Endothelial cell of umbilical vein (primary cell): ENCODE data around the gene NUMA1. TPM values are rescaled to one million over a fixed set of nuclear protein-coding genes. Genes with fewer than 3 reads are reported as not detected.

Experiments used
- BruUV-seq: library from RNA; stranded (reverse); fragments of 400-500 nt; replicated peaks from 2 replicates; lab custom pipeline; 2021; lab: Mats Ljungman, UMichigan
- CTCF ChIA-PET: fragments of 300-600, 350-600 bp; sonication (Branson Sonifier 250); formaldehyde crosslinking; loops from one replicate; lab custom pipeline; 2021; ENCODE audit warnings: antibody characterized with exemption, inconsistent platforms; lab: Charles Lee
- POLR2A ChIA-PET: fragments of 300-600, 350-600 bp; sonication (Branson Sonifier 250); formaldehyde crosslinking; loops from one replicate; lab custom pipeline; 2021; ENCODE audit warnings: antibody characterized with exemption, inconsistent platforms; lab: Charles Lee
- DNase-seq: peaks from one replicate; pipeline ENCODE4 v3.0.0-alpha.2; 2011; ENCODE audit warnings: low read depth, low spot score
- FAIRE-seq: peaks from 2 replicates; lab custom pipeline; 2011; peaks lifted over from hg19 to GRCh38; lab: Jason Lieb, UNC
- H2AFZ ChIP-seq: 2 replicates; pipeline ENCODE4 v1.6.0; 2012; ENCODE audit warnings: low read depth, low read length, control low read depth, inconsistent platforms
- H3K27ac ChIP-seq: 2 replicates; pipeline ENCODE4 v1.5.1; 2011; ENCODE audit warnings: low read depth, mild to moderate bottlenecking, control low read depth, low read length, moderate library complexity; ENCODE audit not compliant: insufficient read depth
- H3K27me3 ChIP-seq, 2 experiments: 2 replicates each; pipeline versions ENCODE4 v1.6.0 to v1.6.1; 2011; ENCODE audit warnings: low read length in 2 of 2, mixed read lengths in 1 of 2; ENCODE audit not compliant: control insufficient read depth in 2 of 2, insufficient read depth in 2 of 2
- H3K36me3 ChIP-seq, 2 experiments: 2 replicates in 1 of 2; 3 replicates in 1 of 2; pipeline ENCODE4 v1.5.1; 2011; ENCODE audit warnings: low read length in 2 of 2, mild to moderate bottlenecking in 1 of 2, moderate library complexity in 1 of 2; ENCODE audit not compliant: control insufficient read depth in 2 of 2, insufficient read depth in 2 of 2; ENCODE audit errors: extremely low read depth in 1 of 2
- H3K4me1 ChIP-seq: 3 replicates; pipeline ENCODE4 v1.5.1; 2011; ENCODE audit warnings: mild to moderate bottlenecking, low read length; ENCODE audit not compliant: control insufficient read depth, insufficient read depth; ENCODE audit errors: extremely low read depth
- H3K4me2 ChIP-seq: 2 replicates; pipeline ENCODE4 v1.6.1; 2011; ENCODE audit warnings: low read length, control low read depth, mixed read lengths; ENCODE audit not compliant: insufficient read depth
- H3K4me3 ChIP-seq, 3 experiments: fragments of 200-600 bp in 1 of 3; sonication (generic), shearing (Covaris generic) in 1 of 3; replicated peaks in 1 of 3; 2 replicates each; pipeline ENCODE4 v1.5.1; 2011 to 2016; ENCODE audit warnings: control low read depth in 3 of 3, low read length in 3 of 3, mild to moderate bottlenecking in 2 of 3, inconsistent platforms in 1 of 3, low read depth in 1 of 3, moderate library complexity in 1 of 3; ENCODE audit not compliant: insufficient read depth in 1 of 3
- H3K79me2 ChIP-seq: 2 replicates; pipeline ENCODE4 v1.6.0; 2012; ENCODE audit warnings: low read length, inconsistent platforms; ENCODE audit not compliant: control insufficient read depth, insufficient read depth
- H3K9ac ChIP-seq: replicated peaks from 2 replicates; pipeline ENCODE3; 2011; ENCODE audit warnings: low read length, control low read depth; ENCODE audit not compliant: insufficient read depth; ENCODE audit errors: extremely low read depth
- H3K9me1 ChIP-seq: replicated peaks from 3 replicates; pipeline ENCODE4 v1.6.0; 2011; ENCODE audit warnings: mild to moderate bottlenecking, low read length; ENCODE audit not compliant: control insufficient read depth, insufficient read depth; ENCODE audit errors: extremely low read depth
- H3K9me3 ChIP-seq: replicated peaks from 2 replicates; pipeline ENCODE4 v1.5.1; 2012; ENCODE audit warnings: low read length, inconsistent platforms; ENCODE audit not compliant: control insufficient read depth, insufficient read depth
- H4K20me1 ChIP-seq: replicated peaks from 2 replicates; pipeline ENCODE3; 2011; ENCODE audit warnings: mild to moderate bottlenecking, low read length; ENCODE audit not compliant: control insufficient read depth, insufficient read depth; ENCODE audit errors: extremely low read depth
- EZH2 ChIP-seq: IDR thresholded peaks from 2 replicates; pipeline ENCODE4 v1.6.1; 2012; ENCODE audit warnings: borderline replicate concordance, low read depth, mild to moderate bottlenecking, moderate library complexity, low read length, inconsistent platforms; ENCODE audit not compliant: severe bottlenecking
- JUN ChIP-seq: IDR thresholded peaks from 2 replicates; pipeline ENCODE4 v1.6.1; 2011; ENCODE audit warnings: borderline replicate concordance, low read depth; ENCODE audit not compliant: insufficient read length, insufficient read depth
- MYC ChIP-seq: IDR thresholded peaks from one replicate; pipeline ENCODE4 v1.6.1; 2011; ENCODE audit warnings: mild to moderate bottlenecking, low read depth, low read length
- POLR2A ChIP-seq: IDR thresholded peaks from 2 replicates; pipeline ENCODE4 v1.6.1; 2012; ENCODE audit warnings: low read depth, mild to moderate bottlenecking, control low read depth, low read length
- POLR2AphosphoS5 ChIP-seq: IDR thresholded peaks from 2 replicates; pipeline ENCODE4 v1.6.1; 2012; ENCODE audit warnings: low read depth, mild to moderate bottlenecking, control low read depth, low read length, moderate library complexity; ENCODE audit not compliant: insufficient read depth
- dilution Hi-C: fragments of 300-500 bp; cut with MboI; formaldehyde crosslinking; loops from one replicate; pipeline ENCODE4 v1.15.0; 2019; ENCODE audit warnings: low sequenced_read_pairs; ENCODE audit not compliant: extremely low pct_ligation_motif_present
- intact Hi-C: fragments of 100-400 bp; cut with micrococcal nuclease; formaldehyde crosslinking; loops from one replicate; pipeline ENCODE4 v1.10.0; 2022
- polyA plus RNA-seq, 4 experiments: library from polyadenylated mRNA; depleted of rRNA in 3 of 4; stranded (reverse) in 3 of 4; unstranded in 1 of 4; fragments of >200 nt; gene quantifications; 2 replicates each; pipeline versions ENCODE4 v1.2.1 to v1.2.3, GENCODE V29; 2011 to 2012; ENCODE audit warnings: missing spikeins in 1 of 4
- total RNA-seq: library from RNA; stranded (reverse); gene quantifications from 2 replicates; pipeline ENCODE4 v1.2.3, GENCODE V29; 2021
- TF ChIP-seq, protein P1 (sequence below): IDR thresholded peaks from 2 replicates; pipeline ENCODE4 v1.6.1; 2011; ENCODE audit not compliant: insufficient read depth, insufficient read length

The NUMA1 gene
- total and polyA plus RNA-seq, 2 donors (not counting 3 experiments of a cell fraction or from before 2014, with no cell fraction given), result 120 to 164 TPM

DNA sequence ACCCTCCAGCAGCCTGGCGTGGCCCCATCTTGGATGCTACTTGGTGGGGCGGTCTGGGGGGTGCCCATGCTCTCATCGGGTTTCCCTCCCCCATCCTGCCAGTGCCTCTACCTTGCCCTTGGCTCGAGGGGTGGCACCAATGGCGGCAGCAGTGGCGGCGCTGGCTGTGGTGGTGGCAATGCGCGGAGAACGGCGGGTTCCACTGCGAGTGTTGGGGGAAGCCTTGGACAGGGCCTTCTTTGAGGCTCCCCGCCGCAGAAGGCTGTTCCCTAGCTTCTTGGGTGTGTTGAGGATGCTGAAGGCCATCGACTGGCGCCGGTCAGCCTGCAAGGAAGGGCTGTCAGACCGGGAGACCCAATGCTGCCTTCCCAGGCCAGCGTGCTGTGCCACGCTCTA lies 76.6 kb downstream of the NUMA1 start:
- H4K20me1 ChIP-seq, result no peaks in the 10 kb centered on the region
- ChIA-PET POLR2A (interaction anchor here (0.6 kb wide), 1 partner anchor 19 kb away, joined by 5 read pairs; no protein-coding TSS in a partner anchor), CTCF (no interaction called here)
- TF ChIP-seq MYC, result no peak
- no peak for TF ChIP-seq JUN
- TF ChIP-seq, protein P1, sequence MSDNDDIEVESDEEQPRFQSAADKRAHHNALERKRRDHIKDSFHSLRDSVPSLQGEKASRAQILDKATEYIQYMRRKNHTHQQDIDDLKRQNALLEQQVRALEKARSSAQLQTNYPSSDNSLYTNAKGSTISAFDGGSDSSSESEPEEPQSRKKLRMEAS, result no peak
- no peak for TF ChIP-seq POLR2A
- peak; percentile 1 for TF ChIP-seq POLR2AphosphoS5
- intact Hi-C loops (no loop called here), dilution Hi-C loops (no loop called here)
- H3K9ac ChIP-seq, result no peak overlapping the region
- peaks cover 11% of the 10 kb centered on the region for H3K4me1 ChIP-seq
- H3K9me1 ChIP-seq, result no peaks in the 10 kb centered on the region
- H3K36me3 ChIP-seq, result peaks cover 20 to 68% of the 10 kb centered on the region in 2 experiments
- no peak overlapping the region for H3K4me2 ChIP-seq
- no peak overlapping the region for H2AFZ ChIP-seq
- H3K27me3 ChIP-seq, result no peaks in the 10 kb centered on the region
- no peak for FAIRE-seq
- H3K4me3 ChIP-seq, result no peak overlapping the region
- no peak for DNase-seq
- no peaks in the 10 kb centered on the region for H3K79me2 ChIP-seq
- TSS peak; percentile 78 for BruUV-seq
- no peak overlapping the region for H3K27ac ChIP-seq
- no peaks in the 10 kb centered on the region for H3K9me3 ChIP-seq

DNA sequence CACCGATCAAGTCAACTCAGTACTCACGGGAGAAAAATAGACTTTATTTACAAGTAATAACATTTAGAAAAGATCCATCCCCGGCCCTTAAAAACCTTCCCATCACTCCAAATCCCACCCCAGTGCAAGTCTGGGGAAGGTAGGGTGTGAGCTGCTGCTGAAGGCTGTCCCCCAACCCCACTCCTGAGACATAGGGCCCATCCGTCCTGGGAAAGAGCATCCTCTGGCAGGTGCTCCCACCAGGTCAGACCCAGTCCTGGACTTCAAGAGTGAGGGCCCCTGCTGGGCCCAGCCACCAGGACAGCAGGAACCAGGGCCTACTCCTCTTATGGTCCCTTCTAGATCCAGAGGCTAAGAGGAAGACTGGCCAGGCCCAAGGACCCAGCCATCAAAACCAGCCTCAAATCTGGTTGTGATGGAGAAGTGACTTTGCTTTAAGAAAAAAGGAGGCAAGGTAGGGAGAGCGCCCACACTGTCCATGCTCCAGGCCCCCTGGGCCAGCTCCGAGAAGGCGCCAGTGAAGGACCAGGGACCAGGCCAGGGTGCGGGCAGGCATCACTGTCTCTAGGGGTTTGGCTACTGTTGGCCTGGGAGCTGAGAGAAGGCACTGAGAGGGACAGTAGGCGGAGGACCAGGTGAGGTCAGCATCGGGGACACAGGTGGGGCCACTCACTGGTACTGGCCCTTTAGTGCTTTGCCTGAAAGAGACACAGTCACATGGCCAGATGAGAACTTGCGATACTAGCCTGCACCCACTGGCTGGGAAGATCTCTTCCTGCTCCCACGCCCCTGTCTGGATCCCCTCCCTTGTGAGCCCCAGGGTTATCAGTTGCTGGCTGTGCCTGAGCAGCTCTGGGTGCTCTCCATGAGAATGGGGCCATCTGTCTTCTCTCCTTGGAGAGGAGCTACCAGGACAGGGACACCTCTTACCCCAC lies 77.2 kb downstream of the NUMA1 start:
- Histone ChIP-seq H3K36me3 (peaks cover 20 to 65% of the 10 kb centered on the region in 2 experiments), H3K27ac (no peak overlapping the region), H3K4me2 (no peak overlapping the region), H3K9me1 (no peaks in the 10 kb centered on the region), H3K9ac (no peak overlapping the region), H2AFZ (no peak overlapping the region), H4K20me1 (no peaks in the 10 kb centered on the region), H3K9me3 (no peaks in the 10 kb centered on the region), H3K4me1 (peaks cover 14% of the 10 kb centered on the region), H3K79me2 (no peaks in the 10 kb centered on the region), H3K27me3 (no peaks in the 10 kb centered on the region), H3K4me3 (no peak overlapping the region)
- no TSS peak for BruUV-seq
- intact Hi-C loops (no loop called here), dilution Hi-C loops (no loop called here)
- peak; percentile 59 for TF ChIP-seq POLR2AphosphoS5
- TF ChIP-seq EZH2, result no peak
- TF ChIP-seq JUN, result no peak
- peak; percentile 7 for TF ChIP-seq POLR2A
- CTCF ChIA-PET, result no interaction called here
- no peak for DNase-seq
- FAIRE-seq, result no peak
- POLR2A ChIA-PET, result interaction anchor here (0.6 kb wide), 1 partner anchor 18 kb away, joined by 5 read pairs; no protein-coding TSS in a partner anchor
